ENCODE results near the gene PRAC1.

The PRAC1 gene

DNA sequence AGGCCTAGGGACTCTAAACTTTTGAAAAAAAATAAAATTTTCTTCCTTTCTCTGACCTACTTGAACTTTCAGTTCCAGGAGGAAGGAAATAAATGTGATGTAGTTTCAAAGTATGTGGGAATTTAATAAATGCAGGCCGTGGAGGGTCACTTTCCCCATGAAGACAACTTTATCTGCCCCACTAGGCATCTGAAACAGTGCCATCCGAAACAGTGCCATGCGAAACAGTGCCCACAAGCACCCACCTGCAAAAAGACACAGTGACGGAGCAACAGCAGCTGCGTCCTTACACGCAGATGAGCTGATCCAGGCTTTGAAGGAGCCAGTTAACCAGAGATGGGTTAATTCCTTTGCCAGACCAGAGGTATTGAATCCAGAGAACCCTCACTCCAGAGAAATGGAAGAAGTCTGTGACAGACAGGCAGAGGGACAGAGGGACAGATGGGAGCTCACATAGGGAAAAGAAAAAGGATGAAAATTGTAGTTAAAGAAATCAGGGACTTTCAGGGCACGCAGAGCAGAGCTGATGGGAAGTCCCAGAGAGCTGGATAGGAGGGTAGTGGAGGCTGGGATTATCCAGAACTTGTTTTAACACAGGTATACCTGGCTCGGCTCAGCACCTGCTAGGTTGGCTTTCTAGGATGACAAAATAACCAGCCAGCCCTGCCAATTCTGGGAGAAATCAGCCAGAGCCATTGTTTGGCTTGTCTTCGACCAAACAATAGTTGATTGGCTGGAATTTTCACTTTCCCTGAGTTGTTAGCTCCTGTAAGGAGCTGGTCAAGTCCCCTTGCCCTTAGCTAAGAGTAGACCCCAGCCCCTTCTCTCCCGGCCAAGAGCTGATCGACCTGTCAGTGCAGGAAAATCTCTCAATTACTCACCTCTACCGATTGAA, 23.3 kb upstream of the PRAC1 start:
- no peak overlapping the region for H3K27ac ChIP-seq (ENCODE audit: low read length)

DNA sequence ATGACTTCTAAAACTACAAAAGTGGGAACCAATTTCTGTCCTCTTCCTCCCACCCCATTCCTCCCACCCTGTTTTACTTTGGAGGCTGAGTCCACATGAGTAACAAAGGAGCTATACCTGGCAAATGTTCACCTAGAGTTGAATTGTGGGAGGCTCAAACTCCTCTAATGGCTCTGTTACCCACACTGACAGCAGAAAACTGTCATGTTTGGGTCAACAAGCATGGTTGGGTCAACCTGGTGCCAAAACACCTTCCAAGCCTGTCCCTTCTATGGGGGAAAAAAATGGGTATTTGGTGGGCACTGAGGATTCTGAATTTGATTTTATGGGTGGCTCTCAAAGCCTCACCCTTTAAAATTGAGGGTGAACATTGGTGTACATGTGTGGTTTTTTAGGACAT, 18.2 kb upstream of the PRAC1 start:
- Histone ChIP-seq H3K27ac (ENCODE audit: low read length) (no peak overlapping the region), H3F3A (ENCODE audit: insufficient read depth, low read length) (no peaks in the 10 kb centered on the region), H3K9ac (ENCODE audit: low read length) (no peak overlapping the region), H3K9me2 (replicated peaks; ENCODE audit: insufficient read depth, low read length) (no peaks in the 10 kb centered on the region), H3K9me3 (replicated peaks; ENCODE audit: insufficient read depth, low read length) (no peaks in the 10 kb centered on the region), H4K20me1 (ENCODE audit: insufficient read depth, low read length) (no peaks in the 10 kb centered on the region), H3K27me3 (replicated peaks; ENCODE audit: insufficient read depth, low read length) (peaks cover 98% of the 10 kb centered on the region), H3K4me2 (ENCODE audit: low read depth, low read length) (no peak overlapping the region), H3K4me1 (ENCODE audit: low read length) (no peaks in the 10 kb centered on the region), H3K4me3 (ENCODE audit: low read length) (no peak overlapping the region), H3K36me3 (replicated peaks; ENCODE audit: insufficient read depth, low read length) (no peaks in the 10 kb centered on the region), H3K79me2 (ENCODE audit: low read length) (no peaks in the 10 kb centered on the region), H2AFZ (ENCODE audit: low read length) (no peak overlapping the region)
- no peak for DNase-seq
- TF ChIP-seq, protein P1, sequence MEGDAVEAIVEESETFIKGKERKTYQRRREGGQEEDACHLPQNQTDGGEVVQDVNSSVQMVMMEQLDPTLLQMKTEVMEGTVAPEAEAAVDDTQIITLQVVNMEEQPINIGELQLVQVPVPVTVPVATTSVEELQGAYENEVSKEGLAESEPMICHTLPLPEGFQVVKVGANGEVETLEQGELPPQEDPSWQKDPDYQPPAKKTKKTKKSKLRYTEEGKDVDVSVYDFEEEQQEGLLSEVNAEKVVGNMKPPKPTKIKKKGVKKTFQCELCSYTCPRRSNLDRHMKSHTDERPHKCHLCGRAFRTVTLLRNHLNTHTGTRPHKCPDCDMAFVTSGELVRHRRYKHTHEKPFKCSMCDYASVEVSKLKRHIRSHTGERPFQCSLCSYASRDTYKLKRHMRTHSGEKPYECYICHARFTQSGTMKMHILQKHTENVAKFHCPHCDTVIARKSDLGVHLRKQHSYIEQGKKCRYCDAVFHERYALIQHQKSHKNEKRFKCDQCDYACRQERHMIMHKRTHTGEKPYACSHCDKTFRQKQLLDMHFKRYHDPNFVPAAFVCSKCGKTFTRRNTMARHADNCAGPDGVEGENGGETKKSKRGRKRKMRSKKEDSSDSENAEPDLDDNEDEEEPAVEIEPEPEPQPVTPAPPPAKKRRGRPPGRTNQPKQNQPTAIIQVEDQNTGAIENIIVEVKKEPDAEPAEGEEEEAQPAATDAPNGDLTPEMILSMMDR (IDR thresholded peaks at IDR 0.05; ENCODE audit: low read length) = no peak
- TF ChIP-seq EZH2 (optimal IDR thresholded peaks at IDR 0.05; ENCODE audit: low read depth, low read length) = no peak
- no peak for TF ChIP-seq EZH2phosphoT487 (IDR thresholded peaks at IDR 0.05; ENCODE audit: low read length)

More for the DNA sequence above, 23.3 kb upstream of the PRAC1 start:
- Histone ChIP-seq H3K27me3 (replicated peaks; ENCODE audit: insufficient read depth, low read length) (peaks cover 99% of the 10 kb centered on the region), H2AFZ (ENCODE audit: low read length) (no peak overlapping the region), H3K9me3 (replicated peaks; ENCODE audit: insufficient read depth, low read length) (no peaks in the 10 kb centered on the region), H3K9ac (ENCODE audit: low read length) (no peak overlapping the region), H3K79me2 (ENCODE audit: low read length) (no peaks in the 10 kb centered on the region), H3K36me3 (replicated peaks; ENCODE audit: insufficient read depth, low read length) (no peaks in the 10 kb centered on the region), H4K20me1 (ENCODE audit: insufficient read depth, low read length) (no peaks in the 10 kb centered on the region), H3F3A (ENCODE audit: insufficient read depth, low read length) (no peaks in the 10 kb centered on the region), H3K4me3 (ENCODE audit: low read length) (no peak overlapping the region), H3K9me2 (replicated peaks; ENCODE audit: insufficient read depth, low read length) (no peaks in the 10 kb centered on the region), H3K4me2 (ENCODE audit: low read depth, low read length) (peak overlapping the region; percentile 9; the same call in 1 of the 2 replicates), H3K4me1 (ENCODE audit: low read length) (no peaks in the 10 kb centered on the region)
- DNase-seq = no peak
- TF ChIP-seq EZH2phosphoT487 (IDR thresholded peaks at IDR 0.05; ENCODE audit: low read length) (no peak), EZH2 (optimal IDR thresholded peaks at IDR 0.05; ENCODE audit: low read depth, low read length) (no peak)
- TF ChIP-seq, protein P1 (IDR thresholded peaks at IDR 0.05; ENCODE audit: low read length) = no peak

DNA sequence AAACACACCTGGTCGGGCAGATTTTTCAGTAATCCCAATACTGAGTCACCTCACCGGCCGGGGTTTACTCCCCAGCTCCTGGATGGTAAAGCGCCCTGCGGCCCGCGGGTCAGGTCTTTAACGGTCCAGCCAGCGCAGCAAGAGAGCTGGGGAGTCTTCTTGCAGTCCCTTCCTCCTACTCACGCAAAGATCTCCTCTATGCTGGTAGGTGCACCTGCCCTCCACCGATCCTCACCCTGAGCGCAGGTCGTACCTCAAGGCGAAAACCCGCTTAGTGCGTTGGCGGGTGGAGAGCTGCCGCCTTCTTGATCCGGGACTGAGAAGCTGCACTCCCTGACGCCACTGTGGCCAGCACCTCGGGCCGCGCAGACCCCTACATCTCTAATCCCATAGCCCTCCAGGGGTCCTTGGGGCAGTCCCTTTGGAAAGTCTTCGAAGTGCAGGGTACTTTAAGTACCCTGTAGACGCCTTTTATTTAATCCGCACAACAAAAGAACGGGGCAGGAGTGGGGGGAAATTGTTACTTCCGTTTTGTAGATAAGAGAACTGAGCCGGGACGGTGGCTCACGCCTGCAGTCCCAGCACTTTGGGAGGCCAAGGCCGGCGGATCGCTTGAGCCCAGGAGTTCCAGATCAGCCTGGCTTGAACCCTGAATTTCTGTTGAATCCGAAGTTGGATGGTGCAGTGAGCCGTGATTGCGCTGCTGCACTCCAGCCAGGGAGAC, 16.6 kb upstream of the PRAC1 start:
- H4K20me1 ChIP-seq (ENCODE audit: insufficient read depth, low read length) = no peaks in the 10 kb centered on the region
- no peak overlapping the region for H2AFZ ChIP-seq (ENCODE audit: low read length)
- TF ChIP-seq EZH2phosphoT487 (IDR thresholded peaks at IDR 0.05; ENCODE audit: low read length) (no peak), EZH2 (optimal IDR thresholded peaks at IDR 0.05; ENCODE audit: low read depth, low read length) (no peak)
- TF ChIP-seq, protein P1 (IDR thresholded peaks at IDR 0.05; ENCODE audit: low read length) = no peak

More for the DNA sequence above, 16.6 kb upstream of the PRAC1 start:
- Histone ChIP-seq H3K4me2 (ENCODE audit: low read depth, low read length) (no peak overlapping the region), H3K27ac (ENCODE audit: low read length) (no peak overlapping the region), H3K79me2 (ENCODE audit: low read length) (no peaks in the 10 kb centered on the region), H3K9ac (ENCODE audit: low read length) (no peak overlapping the region), H3K4me3 (ENCODE audit: low read length) (no peak overlapping the region), H3K4me1 (ENCODE audit: low read length) (no peaks in the 10 kb centered on the region), H3K27me3 (replicated peaks; ENCODE audit: insufficient read depth, low read length) (peaks cover 99% of the 10 kb centered on the region), H3K9me2 (replicated peaks; ENCODE audit: insufficient read depth, low read length) (no peaks in the 10 kb centered on the region), H3K36me3 (replicated peaks; ENCODE audit: insufficient read depth, low read length) (no peaks in the 10 kb centered on the region), H3K9me3 (replicated peaks; ENCODE audit: insufficient read depth, low read length) (no peaks in the 10 kb centered on the region), H3F3A (ENCODE audit: insufficient read depth, low read length) (no peaks in the 10 kb centered on the region)
- no peak for DNase-seq
